Ascending aorta (tissue), 2 donors: ENCODE data around the gene KMT5B. TPM values are rescaled to one million over a fixed set of nuclear protein-coding genes. Genes with fewer than 3 reads are reported as not detected.

Source experiments
- DNase-seq, 2 donors: peaks; one replicate each; pipeline ENCODE4 v3.0.0-alpha.2; 2019; ENCODE audit warnings: low spot score in 2 of 2
- H3K27ac ChIP-seq, 2 donors: fragments of 200-600 bp; sonication (generic); one replicate each; pipeline ENCODE4 v1.5.1; 2016 to 2017; ENCODE audit warnings: mild to moderate bottlenecking in 1 of 2
- H3K27me3 ChIP-seq: fragments of 200-600 bp; sonication (generic); one replicate; pipeline ENCODE4 v1.5.1; 2017
- H3K36me3 ChIP-seq, 2 donors: fragments of 200-600 bp; sonication (generic); one replicate each; pipeline ENCODE4 v1.5.1; 2016
- H3K4me1 ChIP-seq, 2 donors: fragments of 200-600 bp; sonication (generic); one replicate each; pipeline ENCODE4 v1.5.1; 2016 to 2017; ENCODE audit warnings: mild to moderate bottlenecking in 1 of 2
- H3K4me3 ChIP-seq, 2 donors: fragments of 200-600 bp; sonication (generic); one replicate each; pipeline ENCODE4 v1.5.1; 2016 to 2017; ENCODE audit warnings: mild to moderate bottlenecking in 1 of 2
- H3K9me3 ChIP-seq, 2 donors: fragments of 200-600 bp; sonication (generic); one replicate each; pipeline ENCODE4 v1.5.1; 2016
- CTCF ChIP-seq, 3 experiments: fragments of 200-600 bp in 2 of 3; fragments of 450-650 bp in 1 of 3; sonication (generic) in 2 of 3; IDR thresholded peaks; one replicate each; pipeline ENCODE4 v1.5.1; 2016 to 2019; ENCODE audit warnings: antibody characterized with exemption in 3 of 3, mild to moderate bottlenecking in 1 of 3, moderate library complexity in 1 of 3
- intact Hi-C: fragments of 100-400 bp; cut with DNase I; formaldehyde crosslinking; loops from one replicate; pipeline ENCODE4 v1.15.1; 2023
- total RNA-seq: library from RNA; depleted of rRNA; stranded (reverse); fragments of >200 nt; gene quantifications from one replicate; pipeline ENCODE4 v1.1.0, GENCODE V29; 2016

KMT5B gene
- total RNA-seq, 1 donor from 2014 or later: 82.0 TPM

GRCh38 chr11:68191661-68192579 lies 21.2 kb downstream of the KMT5B start:
- no peak overlapping the region for H3K4me3 ChIP-seq
- no peaks in the 10 kb centered on the region for H3K9me3 ChIP-seq
- H3K27me3 ChIP-seq: no peaks in the 10 kb centered on the region
- H3K36me3 ChIP-seq: peaks cover 3 to 5% of the 10 kb centered on the region in 2 donors
- peaks cover 0 to 4% of the 10 kb centered on the region in 2 donors for H3K4me1 ChIP-seq
- no peak for TF ChIP-seq CTCF (IDR thresholded peaks at IDR 0.05)
- H3K27ac ChIP-seq: no peak overlapping the region
- DNase-seq: no peak
- intact Hi-C loops: no loop called here

GRCh38 chr11:68189888-68190287 lies 23.2 kb downstream of the KMT5B start:
- intact Hi-C loops: no loop called here
- no peak overlapping the region for H3K27ac ChIP-seq
- DNase-seq: no peak
- peaks cover 0 to 4% of the 10 kb centered on the region in 2 donors for H3K4me1 ChIP-seq
- no peaks in the 10 kb centered on the region for H3K27me3 ChIP-seq
- no peak overlapping the region for H3K4me3 ChIP-seq
- H3K36me3 ChIP-seq: peaks cover 17 to 19% of the 10 kb centered on the region in 2 donors
- TF ChIP-seq CTCF (IDR thresholded peaks at IDR 0.05): no peak
- H3K9me3 ChIP-seq: no peaks in the 10 kb centered on the region

- H3K27me3 ChIP-seq: no peaks in the 10 kb centered on the region
- H3K36me3 ChIP-seq: peaks cover 23 to 27% of the 10 kb centered on the region in 2 donors
- no peaks in the 10 kb centered on the region for H3K9me3 ChIP-seq
- no peak overlapping the region for H3K27ac ChIP-seq
- H3K4me1 ChIP-seq: peaks cover 0 to 4% of the 10 kb centered on the region in 2 donors
- no peak for DNase-seq
- no peak overlapping the region for H3K4me3 ChIP-seq
- intact Hi-C loops: no loop called here
- no peak for TF ChIP-seq CTCF (IDR thresholded peaks at IDR 0.05)
These were observed 24.0 kb downstream of the KMT5B start for GRCh38 chr11:68189082-68189481.

- Histone ChIP-seq H3K27ac (no peak overlapping the region), H3K4me3 (no peak overlapping the region), H3K36me3 (peaks cover 46 to 49% of the 10 kb centered on the region in 2 donors), H3K4me1 (no peaks in the 10 kb centered on the region), H3K27me3 (no peaks in the 10 kb centered on the region), H3K9me3 (no peaks in the 10 kb centered on the region)
- DNase-seq: no peak
- TF ChIP-seq CTCF (IDR thresholded peaks at IDR 0.05): no peak
- intact Hi-C loops: no loop called here
These were observed 27.0 kb downstream of the KMT5B start for GRCh38 chr11:68186061-68186460.

GRCh38 chr11:68181719-68182451 lies 31.2 kb downstream of the KMT5B start:
- Histone ChIP-seq H3K4me1 (no peaks in the 10 kb centered on the region), H3K27ac (peak overlapping the region in 1 of 2 donors; percentile 1), H3K9me3 (no peaks in the 10 kb centered on the region), H3K36me3 (peaks cover 48 to 76% of the 10 kb centered on the region in 2 donors), H3K4me3 (no peak overlapping the region), H3K27me3 (no peaks in the 10 kb centered on the region)
- DNase-seq: no peak
- no peak for TF ChIP-seq CTCF (IDR thresholded peaks at IDR 0.05)
- intact Hi-C loops: no loop called here
